GM21526 (cell line): ENCODE results near the gene PCDHA11.
"Not testable (repeated sequence)": the region's sequence is repeated elsewhere in the genome, so short reads cannot be mapped to it uniquely, and the experiment has no call there.

Experiments
- ATAC-seq: cut with Tn5 transposase; IDR thresholded peaks from one replicate; pipeline ENCODE4 v1.9.1; 2021; ENCODE audit warnings: moderate library complexity; ENCODE audit not compliant: unreplicated experiment, low FRiP score

PCDHA11 gene

GRCh38 chr5:140848139-140849102 lies 20.3 kb upstream of the PCDHA11 start, which contains the start of gene PCDHA9:
TSS of gene PCDHA9 (plus strand) at chr5:140848382. CDS start at chr5:140848496, 114 bp downstream.
- not testable (repeated sequence) for ATAC-seq

DNA sequence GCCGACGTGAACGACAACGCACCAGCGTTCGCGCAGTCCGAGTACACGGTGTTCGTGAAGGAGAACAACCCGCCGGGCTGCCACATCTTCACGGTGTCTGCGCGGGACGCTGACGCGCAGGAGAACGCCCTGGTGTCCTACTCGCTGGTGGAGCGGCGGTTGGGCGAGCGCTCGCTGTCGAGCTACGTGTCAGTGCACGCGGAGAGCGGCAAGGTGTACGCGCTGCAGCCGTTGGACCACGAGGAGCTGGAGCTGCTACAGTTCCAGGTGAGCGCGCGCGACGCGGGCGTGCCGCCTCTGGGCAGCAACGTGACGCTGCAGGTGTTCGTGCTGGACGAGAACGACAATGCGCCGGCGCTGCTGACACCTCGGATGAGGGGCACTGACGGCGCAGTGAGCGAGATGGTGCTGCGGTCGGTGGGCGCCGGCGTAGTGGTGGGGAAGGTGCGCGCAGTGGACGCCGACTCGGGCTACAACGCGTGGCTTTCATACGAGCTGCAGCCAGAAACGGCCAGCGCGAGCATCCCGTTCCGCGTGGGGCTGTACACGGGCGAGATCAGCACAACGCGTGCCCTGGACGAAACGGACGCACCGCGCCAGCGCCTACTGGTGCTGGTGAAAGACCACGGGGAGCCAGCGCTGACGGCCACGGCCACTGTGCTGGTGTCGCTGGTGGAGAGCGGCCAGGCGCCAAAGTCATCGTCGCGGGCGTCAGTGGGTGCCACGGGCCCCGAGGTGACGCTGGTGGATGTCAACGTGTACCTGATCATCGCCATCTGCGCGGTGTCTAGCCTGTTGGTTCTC lies 18.7 kb upstream of the PCDHA11 start:
- ATAC-seq, result not testable (repeated sequence)

- ATAC-seq, result no peak
Measured at GRCh38 chr5:140855772-140856674, 12.7 kb upstream of the PCDHA11 start, which contains the start of gene PCDHA10. TSS of gene PCDHA10 (plus strand) at chr5:140855897. CDS start at chr5:140856049, 152 bp downstream.

- ATAC-seq, result no peak
Measured at GRCh38 chr5:140857177-140857986, 11.4 kb upstream of the PCDHA11 start.

DNA sequence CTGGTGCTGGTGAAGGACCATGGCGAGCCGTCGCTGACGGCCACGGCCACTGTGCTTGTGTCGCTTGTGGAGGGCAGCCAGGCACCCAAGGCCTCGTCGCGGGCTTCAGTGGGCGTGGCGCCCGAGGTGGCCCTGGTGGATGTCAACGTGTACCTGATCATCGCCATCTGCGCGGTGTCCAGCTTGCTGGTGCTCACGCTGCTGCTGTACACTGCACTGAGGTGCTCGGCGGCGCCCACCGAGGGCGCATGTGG lies 10.8 kb upstream of the PCDHA11 start:
- ATAC-seq, result no peak

- no peak for ATAC-seq
Measured at GRCh38 chr5:140862441-140863295, 6.1 kb upstream of the PCDHA11 start.

- no peak for ATAC-seq
Measured at GRCh38 chr5:140869555-140869886, 764 bp downstream of the PCDHA11 start.

DNA sequence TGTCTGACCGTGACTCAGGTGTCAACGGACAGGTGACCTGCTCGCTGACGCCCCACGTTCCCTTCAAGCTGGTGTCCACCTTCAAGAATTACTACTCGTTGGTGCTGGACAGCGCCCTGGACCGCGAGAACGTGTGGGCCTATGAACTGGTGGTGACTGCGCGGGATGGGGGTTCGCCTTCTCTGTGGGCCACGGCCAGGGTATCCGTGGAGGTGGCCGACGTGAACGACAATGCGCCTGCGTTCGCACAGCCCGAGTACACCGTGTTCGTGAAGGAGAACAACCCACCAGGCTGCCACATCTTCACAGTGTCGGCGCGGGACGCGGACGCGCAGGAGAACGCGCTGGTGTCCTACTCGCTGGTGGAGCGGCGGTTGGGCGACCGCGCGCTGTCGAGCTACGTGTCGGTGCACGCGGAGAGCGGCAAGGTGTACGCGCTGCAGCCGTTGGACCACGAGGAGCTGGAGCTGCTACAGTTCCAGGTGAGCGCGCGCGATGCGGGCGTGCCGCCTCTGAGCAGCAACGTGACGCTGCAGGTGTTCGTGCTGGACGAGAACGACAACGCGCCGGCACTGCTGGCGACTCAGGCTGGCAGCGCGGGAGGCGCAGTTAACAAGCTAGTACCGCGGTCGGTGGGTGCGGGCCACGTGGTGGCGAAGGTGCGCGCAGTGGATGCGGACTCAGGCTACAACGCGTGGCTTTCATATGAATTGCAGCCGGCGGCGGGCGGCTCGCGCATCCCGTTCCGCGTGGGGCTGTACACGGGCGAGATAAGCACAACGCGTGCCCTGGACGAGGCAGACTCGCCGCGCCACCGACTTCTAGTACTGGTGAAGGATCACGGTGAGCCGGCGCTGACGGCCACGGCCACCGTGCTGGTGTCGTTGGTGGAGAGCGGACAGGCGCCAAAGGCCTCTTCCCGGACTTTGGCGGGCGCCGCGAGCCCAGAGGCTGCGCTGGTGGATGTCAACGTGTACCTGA lies 1.8 kb downstream of the PCDHA11 start:
- ATAC-seq, result no peak

DNA sequence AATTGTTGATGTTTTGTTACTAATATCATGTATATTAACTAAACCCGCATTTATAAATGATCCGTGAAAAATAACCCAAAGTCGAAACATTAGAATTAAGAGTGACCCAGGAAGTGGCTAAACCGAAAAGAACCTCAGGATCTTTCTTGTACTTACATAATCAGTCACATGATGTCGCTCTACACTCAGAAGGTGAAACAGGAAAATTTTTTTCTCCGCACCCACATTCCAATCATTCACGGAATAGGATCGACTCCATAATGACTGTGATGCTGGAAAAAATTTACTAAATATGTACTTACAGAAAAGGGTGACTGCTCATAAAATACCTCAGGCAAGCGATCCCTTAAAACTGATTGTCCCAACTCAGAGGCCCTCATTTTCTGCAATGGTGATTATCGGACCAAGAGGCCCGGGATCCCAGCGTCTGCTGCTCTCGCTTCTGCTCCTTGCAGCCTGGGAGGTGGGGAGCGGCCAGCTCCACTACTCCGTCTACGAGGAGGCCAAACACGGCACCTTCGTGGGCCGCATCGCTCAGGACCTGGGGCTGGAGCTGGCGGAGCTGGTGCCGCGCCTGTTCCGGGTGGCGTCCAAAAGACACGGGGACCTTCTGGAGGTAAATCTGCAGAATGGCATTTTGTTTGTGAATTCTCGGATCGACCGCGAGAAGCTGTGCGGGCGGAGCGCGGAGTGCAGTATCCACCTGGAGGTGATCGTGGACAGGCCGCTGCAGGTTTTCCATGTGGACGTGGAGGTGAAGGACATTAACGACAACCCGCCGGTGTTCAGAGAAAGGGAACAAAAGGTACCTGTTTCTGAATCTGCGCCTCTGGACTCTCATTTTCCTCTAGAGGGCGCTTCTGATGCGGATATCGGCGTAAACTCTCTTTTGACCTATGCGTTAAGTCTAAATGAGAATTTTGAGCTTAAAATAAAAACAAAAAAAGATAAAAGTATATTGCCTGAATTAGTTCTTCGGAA lies 6.6 kb downstream of the PCDHA11 start, which contains the start of gene PCDHA12:
PCDHA12 (plus strand) TSS at position 224 of the 981 bp plus-strand sequence; CDS start at position 389, 165 bp downstream.
- no peak for ATAC-seq

DNA sequence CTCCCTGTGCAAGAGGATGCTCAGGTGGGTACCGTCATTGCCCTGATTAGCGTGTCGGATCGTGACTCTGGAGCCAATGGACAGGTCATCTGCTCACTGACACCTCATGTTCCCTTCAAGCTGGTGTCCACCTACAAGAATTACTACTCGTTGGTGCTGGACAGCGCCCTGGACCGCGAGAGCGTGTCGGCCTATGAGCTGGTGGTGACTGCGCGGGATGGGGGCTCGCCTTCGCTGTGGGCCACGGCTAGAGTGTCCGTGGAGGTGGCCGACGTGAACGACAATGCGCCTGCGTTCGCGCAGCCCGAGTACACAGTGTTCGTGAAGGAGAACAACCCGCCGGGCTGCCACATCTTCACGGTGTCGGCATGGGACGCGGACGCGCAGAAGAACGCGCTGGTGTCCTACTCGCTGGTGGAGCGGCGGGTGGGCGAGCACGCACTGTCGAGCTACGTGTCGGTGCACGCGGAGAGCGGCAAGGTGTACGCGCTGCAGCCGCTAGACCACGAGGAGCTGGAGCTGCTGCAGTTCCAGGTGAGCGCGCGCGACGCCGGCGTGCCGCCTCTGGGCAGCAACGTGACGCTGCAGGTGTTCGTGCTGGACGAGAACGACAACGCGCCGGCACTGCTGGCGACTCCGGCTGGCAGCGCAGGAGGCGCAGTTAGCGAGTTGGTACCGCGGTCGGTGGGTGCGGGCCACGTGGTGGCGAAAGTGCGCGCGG lies 7.9 kb downstream of the PCDHA11 start:
- not testable (repeated sequence) for ATAC-seq

GRCh38 chr5:140877262-140877581 lies 8.5 kb downstream of the PCDHA11 start:
- ATAC-seq, result no peak

- ATAC-seq, result no peak
Measured at GRCh38 chr5:140881889-140882590, 13.3 kb downstream of the PCDHA11 start, which contains the start of gene PCDHA13. TSS of gene PCDHA13 (plus strand) at chr5:140882124. CDS start at chr5:140882269, 145 bp downstream.

- no peak for ATAC-seq
Measured at GRCh38 chr5:140882591-140882899, 13.8 kb downstream of the PCDHA11 start.

DNA sequence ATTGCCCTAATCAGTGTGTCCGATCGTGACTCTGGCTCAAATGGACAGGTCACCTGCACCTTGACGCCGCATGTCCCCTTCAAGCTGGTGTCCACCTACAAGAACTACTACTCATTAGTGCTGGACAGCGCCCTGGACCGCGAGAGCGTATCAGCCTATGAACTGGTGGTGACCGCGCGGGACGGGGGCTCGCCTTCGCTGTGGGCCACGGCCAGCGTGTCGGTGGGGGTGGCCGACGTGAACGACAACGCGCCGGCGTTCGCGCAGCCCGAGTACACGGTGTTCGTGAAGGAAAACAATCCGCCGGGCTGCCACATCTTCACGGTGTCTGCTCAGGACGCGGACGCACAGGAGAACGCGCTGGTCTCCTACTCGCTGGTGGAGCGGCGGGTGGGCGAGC lies 14.6 kb downstream of the PCDHA11 start:
- ATAC-seq, result no peak
